NCI-H524 treated with DMSO at 0.1 percent for 48 hours (cell line): Measurements from ENCODE around the gene SLC4A4.

Experiments used
- DNase-seq: peaks from one replicate; lab custom pipeline; 2025; lab: John Stamatoyannopoulos, UW

The SLC4A4 gene

DNA sequence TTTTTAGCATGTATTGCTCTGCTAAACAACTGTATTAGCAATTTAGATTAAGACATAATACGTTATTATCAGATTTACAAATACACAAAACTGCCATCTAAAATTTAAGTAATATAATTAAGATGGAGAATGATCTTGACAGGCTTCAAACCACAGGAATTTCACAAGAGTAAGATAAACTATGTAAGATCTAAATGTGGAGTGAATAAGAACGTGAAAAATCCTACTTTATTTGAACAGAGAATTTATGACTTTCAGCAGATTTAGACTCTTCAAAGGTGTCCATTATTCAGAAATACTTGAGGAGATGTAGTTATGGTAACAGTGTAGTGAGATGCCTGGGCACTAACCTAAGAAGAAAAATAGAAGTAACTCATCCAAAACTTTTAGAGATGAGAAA lies 73.2 kb downstream of the SLC4A4 start:
- DNase-seq = no peak

DNA sequence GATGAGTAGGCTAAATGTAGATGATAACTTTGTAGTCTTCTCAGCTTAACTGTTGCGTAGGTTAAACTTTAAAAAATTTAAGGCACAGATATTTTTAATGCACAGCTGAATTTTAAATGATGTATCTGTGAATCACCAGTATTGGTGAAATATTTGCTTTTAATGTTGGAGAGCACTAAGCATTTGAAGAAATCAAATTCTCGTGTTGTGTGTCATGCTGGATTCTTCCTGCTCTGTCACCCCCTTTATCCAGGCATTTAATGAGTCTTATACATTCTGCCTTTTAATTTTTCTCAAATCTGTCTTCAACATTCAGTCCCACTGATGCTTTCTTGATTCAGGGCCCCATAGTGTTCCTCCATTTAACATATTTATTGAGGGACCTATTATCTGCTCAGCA lies 76.7 kb downstream of the SLC4A4 start:
- no peak for DNase-seq

DNA sequence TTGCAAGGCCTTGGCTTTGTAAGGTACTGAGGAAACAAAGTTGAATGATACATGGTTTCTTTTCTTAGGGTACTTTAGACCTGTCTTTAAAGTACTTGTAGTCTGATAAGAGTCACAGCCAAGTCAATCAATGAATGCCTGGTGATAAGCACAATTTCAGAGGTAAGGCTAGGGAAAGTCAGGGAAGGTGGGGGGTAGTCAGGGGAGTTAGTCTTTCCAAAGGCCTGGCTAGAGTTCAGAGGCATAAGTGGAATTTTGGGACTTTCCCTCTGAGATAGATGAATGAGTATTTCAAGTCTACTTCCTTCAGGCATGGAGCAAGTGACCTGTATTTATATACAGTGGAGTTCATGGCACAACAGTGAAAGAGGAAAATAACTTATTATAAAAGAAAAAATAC lies 78.3 kb downstream of the SLC4A4 start:
- no peak for DNase-seq

DNA sequence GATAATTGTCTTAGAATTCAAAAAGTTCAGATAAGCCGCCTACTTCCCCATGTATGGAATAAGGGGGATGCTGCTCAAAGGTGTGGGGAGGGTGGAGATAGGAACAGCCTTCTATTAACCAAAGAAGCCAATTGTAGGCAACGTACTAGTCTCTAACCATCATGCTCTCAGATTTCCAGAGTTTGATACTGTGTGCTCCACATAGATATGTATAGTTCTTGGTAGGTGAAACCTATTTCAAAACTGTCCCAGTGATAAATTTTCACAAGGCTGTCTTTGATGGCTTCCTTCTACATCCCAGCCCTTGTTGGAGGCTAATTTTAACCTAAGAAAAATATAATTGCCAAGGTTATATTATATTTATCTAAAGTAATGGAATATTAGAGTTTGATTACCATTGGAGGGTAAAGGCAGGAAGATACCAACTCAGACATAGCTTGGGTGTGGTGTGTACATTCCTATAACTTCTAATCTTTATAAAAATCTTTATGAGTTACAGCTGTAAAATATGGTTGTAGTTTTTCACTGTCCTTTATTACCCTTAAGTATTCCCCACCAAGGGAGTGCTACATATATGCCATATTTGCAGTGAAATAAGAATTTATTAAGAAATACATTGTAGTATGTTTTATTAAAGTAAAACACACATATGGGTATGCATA lies 87.7 kb downstream of the SLC4A4 start:
- DNase-seq = no peak

DNA sequence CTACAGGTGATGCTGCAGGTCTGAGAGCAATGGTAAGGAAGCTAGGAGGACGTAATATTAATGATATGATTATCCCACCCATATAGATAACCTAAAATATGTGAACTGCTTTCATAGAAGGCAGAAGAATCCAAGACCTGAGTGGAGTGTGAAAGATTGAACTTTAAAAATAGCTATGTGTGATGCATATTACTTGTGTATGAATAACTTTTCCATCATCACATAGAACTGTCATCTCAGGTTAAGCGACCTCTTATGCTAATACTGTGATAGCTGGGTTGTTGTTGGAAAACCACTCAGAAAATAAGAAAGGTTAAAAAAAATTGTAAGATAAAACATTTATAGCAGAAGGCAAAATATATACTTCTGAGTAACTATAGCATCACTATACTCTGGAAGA lies 90.3 kb downstream of the SLC4A4 start:
- no peak for DNase-seq

DNA sequence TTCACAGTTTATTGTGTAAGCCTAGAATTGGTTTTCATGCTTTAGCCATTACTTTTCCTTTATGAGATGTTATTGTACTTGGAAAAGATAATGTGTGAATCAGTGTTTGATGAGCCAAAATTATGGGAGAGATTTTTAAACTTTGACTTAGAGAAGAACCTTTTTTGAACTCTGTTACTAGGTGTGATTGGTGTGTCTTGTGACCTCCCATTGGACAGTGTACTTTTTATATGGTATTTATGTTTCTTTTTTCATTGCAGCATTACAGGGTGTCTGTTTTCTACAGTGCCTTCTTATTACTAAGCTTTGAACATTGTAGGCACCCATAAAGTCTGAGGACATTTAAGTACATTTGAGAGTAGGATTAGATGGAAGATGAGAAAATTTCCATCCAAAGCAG lies 91.1 kb downstream of the SLC4A4 start:
- no peak for DNase-seq

DNA sequence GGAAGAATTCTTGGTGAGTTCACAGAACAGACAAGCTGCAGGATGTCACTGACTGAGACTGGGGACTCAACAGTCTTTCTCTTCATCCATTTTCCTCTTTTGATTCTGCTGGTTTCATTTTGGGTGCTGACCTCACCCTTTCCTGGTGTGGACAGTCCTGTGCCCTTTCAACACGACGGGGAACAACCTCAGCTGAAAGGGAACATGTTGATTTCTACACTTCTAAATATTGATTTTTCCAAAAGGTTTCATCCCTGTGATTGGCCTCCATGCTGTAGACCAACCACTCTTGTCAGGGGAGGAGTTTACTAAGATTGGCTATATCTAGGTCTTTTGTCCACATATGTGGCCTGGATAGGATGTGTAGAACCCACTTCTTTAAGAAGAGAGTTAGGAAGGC lies 91.8 kb downstream of the SLC4A4 start:
- no peak for DNase-seq

DNA sequence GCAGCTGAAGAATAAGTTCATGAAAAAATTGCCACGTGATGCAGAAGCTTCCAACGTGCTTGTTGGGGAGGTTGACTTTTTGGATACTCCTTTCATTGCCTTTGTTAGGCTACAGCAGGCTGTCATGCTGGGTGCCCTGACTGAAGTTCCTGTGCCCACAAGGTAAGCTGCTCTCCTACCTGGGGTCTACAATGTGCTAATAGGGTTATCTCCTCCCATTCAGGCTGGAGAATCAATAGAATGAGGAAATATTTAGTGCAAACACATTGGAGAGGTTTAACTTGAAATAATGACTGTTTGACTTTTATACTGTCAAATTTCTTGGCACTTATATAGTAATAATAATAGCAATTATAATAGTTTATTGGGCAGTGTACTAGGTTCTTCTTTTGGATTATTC lies 101.8 kb downstream of the SLC4A4 start:
- DNase-seq = no peak

DNA sequence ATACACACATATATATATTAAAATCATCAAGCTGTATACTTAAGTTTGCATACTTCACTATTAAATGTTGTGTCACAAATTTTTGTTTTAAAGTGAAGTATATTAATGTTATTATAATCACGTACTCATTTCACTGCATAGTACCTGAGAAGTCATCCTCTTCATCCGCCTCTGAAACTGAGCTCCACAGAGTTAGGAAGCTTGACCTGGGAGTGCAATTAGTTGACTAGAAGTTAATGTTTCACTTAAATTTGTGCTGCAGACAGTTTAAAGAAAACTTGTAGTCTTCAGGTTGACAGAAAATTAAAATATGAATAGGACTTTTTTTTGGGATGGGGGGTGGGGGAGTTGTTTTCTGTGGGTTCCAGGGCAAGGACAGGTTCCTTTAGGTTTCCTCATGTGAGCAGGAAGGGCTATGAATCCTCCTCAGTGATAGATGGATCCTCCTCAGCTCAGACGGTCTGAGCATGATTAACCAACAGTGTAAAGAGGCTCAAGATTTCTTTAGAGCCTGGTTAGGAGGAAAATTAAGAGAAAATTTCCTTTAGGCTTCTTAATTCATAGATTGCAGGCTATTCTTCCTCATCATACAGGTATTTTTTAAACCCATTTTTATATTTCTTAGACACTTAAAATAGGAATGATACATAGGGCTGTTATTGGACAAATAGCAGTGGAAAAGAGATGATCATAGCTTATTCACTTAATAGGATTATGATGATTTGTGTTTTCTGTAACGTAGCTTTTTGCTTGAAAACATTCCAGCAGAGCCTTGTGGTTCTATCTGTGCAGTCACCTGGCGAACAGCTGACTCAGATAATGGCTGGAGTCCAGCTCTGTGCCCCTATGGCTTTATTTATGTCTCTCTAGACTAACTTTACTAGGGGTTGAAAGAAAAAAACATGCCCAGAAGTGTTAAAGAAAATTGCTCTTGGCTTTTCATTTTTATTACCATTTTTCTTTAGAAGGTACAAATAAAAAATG lies 102.7 kb downstream of the SLC4A4 start:
- no peak for DNase-seq

DNA sequence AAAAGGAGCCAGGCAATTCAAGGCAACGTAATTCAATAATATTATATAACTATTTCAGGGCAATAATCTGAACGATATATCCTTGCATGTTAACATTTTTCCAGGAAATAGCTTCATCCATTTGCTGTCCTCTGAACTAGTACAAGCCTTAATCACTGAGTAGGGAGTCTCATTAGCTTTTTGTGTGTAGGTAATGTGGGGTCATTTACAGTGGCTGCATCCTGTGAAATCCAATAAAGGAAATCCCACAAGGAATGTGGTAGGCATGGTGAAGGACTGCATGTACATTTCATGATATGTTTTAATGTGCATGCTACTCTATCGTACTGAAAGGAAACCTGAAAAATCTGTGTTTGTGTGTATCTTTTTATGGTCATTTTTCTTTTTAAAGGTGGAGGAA lies 103.5 kb downstream of the SLC4A4 start:
- DNase-seq = no peak

DNA sequence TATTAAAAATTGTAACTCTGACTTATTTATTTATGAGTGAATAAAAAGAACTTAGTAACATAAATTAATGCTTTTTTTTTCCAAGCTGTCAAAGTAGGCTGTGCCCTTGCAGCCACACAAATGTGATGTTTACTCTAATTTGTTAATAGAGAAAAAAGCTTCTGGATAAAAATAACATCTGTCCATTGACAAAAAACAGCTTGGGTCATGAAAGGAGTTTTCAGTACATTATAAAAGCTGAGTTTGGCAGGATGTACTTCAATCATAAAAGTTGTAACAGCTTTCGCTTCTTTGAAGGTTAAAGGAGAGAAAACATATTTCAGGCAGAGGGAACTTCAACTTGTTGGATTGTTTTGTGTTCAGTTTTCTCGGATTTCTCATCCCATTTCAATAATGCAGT lies 105.6 kb downstream of the SLC4A4 start:
- no peak for DNase-seq

DNA sequence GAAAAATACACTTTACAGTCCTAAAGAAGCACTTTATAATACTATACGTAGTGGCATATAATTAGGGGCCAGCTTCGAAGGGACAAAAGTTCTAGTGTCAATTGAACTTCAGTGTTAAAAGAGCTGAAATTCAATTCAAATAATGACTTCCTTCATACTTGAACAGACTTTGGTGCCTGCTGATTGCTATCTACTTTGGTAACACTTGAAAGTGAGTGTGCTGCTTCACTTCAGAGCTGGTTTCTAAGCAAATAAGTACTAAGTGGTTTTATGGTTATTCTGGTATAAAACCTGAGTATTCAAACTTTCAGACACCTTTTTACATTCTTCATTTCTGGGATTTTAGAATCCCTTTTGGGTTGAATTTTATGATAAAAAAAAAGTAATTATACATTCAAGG lies 107.0 kb downstream of the SLC4A4 start:
- DNase-seq = peak; percentile 6

DNA sequence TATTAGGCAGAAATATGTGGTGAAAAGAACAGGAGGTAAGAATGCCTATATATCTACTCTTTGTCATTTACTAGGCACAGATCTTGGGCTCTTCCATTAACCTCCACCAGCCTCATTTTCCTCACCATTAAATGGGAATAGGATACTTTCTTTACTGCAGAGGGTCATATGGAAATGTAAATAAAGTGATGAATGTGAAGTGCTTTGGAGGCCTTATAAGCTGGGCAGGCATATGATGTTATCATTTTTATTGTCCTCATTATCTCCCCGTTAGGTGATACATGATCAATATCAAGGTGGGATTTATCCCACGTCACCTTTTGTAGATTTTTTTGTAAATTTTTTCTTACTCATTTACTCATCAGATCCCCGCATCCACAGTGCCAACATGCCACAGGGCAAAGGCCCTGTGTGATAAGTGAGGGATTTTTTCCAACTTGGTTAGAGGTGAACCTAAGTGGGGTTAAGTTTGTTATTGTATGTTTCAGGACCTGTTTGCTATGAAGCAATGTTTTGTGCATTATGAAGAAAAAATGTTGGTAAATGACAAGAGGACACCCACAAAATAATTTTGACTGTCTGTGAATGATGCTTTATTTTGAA lies 107.8 kb downstream of the SLC4A4 start:
- no peak for DNase-seq

DNA sequence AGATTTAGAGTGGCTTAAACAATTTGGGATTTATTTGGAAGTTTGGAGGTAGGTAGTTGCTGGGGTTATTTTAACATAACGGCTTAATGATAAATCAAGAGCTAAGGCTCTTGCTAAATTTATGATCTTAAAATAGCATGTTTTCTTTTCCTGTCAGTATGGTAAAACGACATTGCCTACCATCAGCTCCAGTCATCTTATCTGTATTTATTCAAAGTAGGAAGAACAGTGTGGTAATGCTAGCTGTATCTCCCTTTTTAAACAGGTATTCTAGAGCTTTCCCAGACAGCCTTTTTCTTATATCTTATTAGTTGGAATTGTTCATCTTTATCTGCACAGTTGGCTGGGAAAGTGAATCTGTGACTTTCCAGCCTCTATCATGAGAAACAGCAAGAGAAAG lies 110.2 kb downstream of the SLC4A4 start:
- no peak for DNase-seq

DNA sequence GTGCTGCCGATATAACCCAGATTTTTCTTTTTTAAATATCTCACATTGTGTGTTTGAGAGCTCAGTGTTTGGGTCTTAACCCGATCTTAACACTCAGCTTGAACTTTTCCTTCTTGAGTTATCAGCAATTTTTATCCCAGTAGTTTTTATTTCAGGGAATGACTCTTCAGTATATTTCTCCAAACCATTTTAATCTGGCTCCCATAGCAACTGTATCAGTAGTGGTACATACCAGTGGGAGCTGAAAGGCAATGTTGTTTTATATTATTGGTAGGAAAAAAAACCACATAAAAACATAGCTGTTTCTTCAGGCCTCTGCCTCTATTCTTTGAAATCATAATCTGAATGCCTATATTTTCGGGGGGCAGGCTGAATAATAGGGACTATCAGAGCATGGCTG lies 111.1 kb downstream of the SLC4A4 start:
- DNase-seq = no peak

DNA sequence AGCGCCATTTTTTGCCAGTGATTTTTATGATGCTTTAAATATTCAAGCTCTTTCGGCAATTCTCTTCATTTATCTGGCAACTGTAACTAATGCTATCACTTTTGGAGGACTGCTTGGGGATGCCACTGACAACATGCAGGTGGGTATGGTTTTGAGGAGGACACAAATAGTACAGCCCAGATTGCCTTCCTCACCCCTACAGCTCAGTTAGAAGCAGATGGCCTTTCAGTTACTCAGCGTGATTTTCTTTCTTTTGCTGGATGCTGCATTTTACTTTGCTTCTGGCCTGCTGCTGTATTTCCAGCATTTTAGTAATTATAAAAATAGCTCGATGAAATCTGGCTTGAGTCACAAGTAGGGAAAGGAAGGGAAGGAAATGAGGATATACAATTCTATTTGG lies 114.7 kb downstream of the SLC4A4 start:
- no peak for DNase-seq

DNA sequence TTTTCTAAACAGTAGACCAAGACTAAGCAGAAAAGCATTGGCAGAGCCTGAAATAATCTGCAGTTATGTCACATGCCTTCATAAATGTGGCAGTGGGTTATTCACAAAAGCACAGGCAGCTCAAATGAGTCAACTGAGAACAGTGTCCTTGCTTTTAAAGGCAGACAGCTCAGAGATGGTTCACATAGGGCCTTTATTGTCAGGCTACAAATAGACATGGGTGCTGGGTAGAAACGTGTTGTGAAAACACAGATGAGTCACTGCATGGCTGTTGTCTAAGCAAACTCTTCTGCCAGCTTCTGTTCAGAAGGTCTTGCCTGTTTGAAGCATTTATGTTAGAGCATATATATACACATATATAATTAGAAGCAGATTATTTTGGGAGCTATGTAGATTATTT lies 118.0 kb downstream of the SLC4A4 start:
- DNase-seq = no peak

DNA sequence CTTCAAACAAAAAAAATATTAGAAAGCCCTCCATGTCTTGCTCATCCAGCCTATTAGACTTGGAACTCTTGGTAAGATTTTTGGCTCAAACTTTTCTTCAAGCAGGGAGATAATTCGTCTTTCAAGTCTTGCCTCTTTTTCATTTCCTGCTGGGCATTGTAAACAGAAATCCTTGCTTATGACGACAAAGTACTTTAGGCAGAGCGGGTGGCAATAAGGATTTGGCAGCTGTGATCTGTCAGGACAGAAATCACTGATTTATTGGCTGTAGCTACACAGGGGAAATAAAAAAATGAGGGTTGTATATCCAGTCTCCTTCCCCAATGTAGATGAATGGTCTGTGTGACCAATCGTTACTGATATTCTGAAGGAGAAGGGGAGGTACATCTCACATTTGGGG lies 121.6 kb downstream of the SLC4A4 start:
- no peak for DNase-seq

DNA sequence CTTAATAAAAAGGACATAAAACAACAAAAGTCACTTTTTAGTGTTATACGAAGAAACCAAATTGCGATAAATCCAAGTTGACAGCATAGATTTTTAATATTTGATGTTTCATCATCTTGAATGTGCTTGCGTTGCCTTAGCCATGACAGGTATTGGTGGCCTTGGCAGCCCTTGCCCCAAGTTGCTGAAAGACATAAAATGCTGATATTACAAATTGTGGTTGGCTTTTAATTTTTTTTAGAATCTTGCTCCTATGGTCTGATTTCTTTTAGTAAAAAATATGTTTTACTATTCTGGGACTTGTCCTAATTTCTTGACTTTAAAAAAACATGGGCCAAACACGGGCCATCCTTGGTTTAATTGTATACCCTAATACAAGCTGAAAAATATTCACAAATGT lies 122.6 kb downstream of the SLC4A4 start:
- DNase-seq = no peak

DNA sequence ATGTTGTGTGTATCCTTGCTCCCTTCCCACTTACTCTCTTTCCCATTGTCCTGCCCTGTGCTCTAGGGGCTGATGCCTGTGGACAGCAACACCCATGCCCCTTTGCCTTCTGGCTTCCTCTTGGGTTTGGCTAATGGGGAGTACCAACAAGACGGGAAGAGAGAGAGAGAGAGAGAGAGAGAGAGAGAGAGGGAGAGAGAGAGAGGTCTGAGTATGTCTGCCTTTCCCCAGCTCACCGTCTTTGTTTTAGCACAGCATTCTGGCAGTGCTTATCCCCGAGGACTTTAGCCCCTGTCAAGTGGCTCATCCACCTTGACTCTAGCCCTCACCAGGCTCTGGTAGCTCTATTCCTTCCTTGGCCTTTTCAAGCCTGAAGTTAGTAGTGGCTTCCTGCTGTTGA lies 128.0 kb downstream of the SLC4A4 start:
- no peak for DNase-seq

DNA sequence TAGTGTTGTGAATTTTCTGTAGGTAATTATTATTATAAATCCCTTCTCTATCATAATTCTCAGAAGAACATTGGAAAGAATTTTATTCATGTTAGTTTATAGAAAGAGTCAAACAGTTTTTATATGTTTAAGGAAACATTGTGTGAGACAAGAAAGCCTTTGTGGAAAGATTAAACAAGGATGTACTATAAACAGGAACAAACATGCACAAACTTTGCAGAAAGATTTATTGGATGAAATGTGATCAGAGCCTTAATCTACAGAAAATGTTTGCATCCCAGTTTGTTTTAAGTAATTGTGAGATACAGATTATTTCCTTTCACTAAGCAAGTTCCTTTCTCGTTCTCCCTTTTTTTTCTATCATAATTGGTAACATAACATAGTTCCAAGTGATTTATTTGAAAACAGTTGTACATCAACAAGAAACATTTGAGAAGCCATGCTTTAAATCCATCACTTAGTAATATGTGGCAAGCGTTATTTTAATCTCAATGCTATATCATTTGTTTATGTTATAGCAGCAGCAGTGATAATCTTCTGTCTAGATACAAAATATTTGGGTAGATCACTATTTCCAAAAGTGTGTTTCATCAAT lies 129.4 kb downstream of the SLC4A4 start:
- no peak for DNase-seq

DNA sequence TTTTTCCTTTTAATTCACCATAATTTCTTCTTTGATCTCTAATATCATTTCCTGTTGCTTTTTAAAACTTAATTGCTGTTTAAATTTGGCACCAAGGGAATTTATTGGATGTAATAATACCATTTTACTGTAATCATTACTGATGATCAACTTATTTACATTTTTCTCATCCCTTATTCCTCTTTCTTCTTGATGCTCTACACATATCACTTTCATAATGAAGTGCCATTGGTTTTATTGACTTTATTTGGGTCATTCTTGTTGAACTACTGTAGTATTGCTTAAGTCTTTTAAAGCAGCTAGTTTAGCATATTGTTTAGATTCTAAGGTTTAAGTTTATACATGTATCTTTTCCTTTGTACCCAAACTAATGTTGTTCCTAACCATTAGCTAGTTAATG lies 130.7 kb downstream of the SLC4A4 start:
- no peak for DNase-seq

DNA sequence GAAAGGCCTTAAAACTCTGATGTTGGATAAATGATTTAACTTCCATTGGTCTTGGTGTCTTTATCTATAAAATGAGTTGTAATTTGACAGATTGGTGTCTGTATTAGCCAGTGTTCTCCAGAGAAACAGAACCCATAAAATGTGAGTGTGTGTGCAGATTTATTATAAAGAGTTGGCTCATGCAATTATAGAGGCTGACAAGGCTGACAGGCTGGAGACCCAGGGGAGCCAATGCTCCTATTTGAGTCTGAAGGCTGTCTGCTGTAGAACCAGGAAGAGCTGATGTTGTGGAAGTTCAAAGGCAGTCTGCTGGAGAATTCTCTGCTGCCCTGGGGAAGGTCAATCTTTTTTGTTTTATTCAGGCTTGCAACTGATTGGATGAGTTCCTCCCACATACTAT lies 131.7 kb downstream of the SLC4A4 start:
- DNase-seq = no peak
